GM18907 (cell line): Measurements from ENCODE around the gene PASK.
A peak's percentile ranks its signal among the peaks of the same experiment; 100 is the strongest.

ENCODE experiments used
- ATAC-seq: cut with Tn5 transposase; IDR thresholded peaks from one replicate; pipeline ENCODE4 v1.9.1; 2021; ENCODE audit warnings: mild to moderate bottlenecking, moderate library complexity; ENCODE audit not compliant: unreplicated experiment

Gene PASK

GRCh38 chr2:241128266-241128665 is 21.0 kb downstream of the PASK start:
- no peak for ATAC-seq

GRCh38 chr2:241126771-241127202 is 22.5 kb downstream of the PASK start:
- no peak for ATAC-seq

GRCh38 chr2:241126201-241126611 is 23.1 kb downstream of the PASK start:
- no peak for ATAC-seq

- no peak for ATAC-seq
Measured at GRCh38 chr2:241125626-241126025, 23.6 kb downstream of the PASK start.

GRCh38 chr2:241123816-241124536 is 25.3 kb downstream of the PASK start:
- no peak for ATAC-seq

- ATAC-seq: no peak
Measured at GRCh38 chr2:241122376-241123002, 26.8 kb downstream of the PASK start.

- no peak for ATAC-seq
Measured at GRCh38 chr2:241121008-241121407, 28.3 kb downstream of the PASK start.

GRCh38 chr2:241120440-241120839 is 28.8 kb downstream of the PASK start:
- no peak for ATAC-seq

- ATAC-seq: no peak
Measured at GRCh38 chr2:241118737-241119505, 30.4 kb downstream of the PASK start.

- no peak for ATAC-seq
Measured at GRCh38 chr2:241116606-241117560, 32.4 kb downstream of the PASK start.

- no peak for ATAC-seq
Measured at GRCh38 chr2:241115361-241115760, 33.9 kb downstream of the PASK start.

- ATAC-seq: no peak
Measured at GRCh38 chr2:241114836-241115235, 34.4 kb downstream of the PASK start.

GRCh38 chr2:241112592-241112991 is 36.7 kb downstream of the PASK start:
- no peak for ATAC-seq

GRCh38 chr2:241112046-241112445 is 37.2 kb downstream of the PASK start:
- ATAC-seq: no peak

- ATAC-seq: peak; percentile 6
Measured at GRCh38 chr2:241111440-241111805, 37.8 kb downstream of the PASK start.

GRCh38 chr2:241110607-241111439 is 38.4 kb downstream of the PASK start:
- peak; percentile 48 for ATAC-seq

GRCh38 chr2:241110089-241110606 is 39.1 kb downstream of the PASK start:
- ATAC-seq: no peak

- ATAC-seq: no peak
Measured at GRCh38 chr2:241109210-241110088, 39.8 kb downstream of the PASK start.
